H1 (cell line): ENCODE results near the gene BICDL1. TPM values are rescaled to one million over a fixed set of nuclear protein-coding genes. Genes with fewer than 3 reads are reported as not detected.

Experiments used
- CTCF ChIA-PET: fragments of 300-600 bp; sonication (Branson Sonifier 250); formaldehyde crosslinking; loops from one replicate; lab custom pipeline; 2021; ENCODE audit not compliant: partially characterized antibody; lab: Charles Lee
- POLR2A ChIA-PET: fragments of 300-600 bp; sonication (Branson Sonifier 250); formaldehyde crosslinking; loops from one replicate; lab custom pipeline; 2021; ENCODE audit warnings: inconsistent platforms; ENCODE audit not compliant: partially characterized antibody; lab: Charles Lee
- DNase-seq, 2 experiments: peaks; one replicate each; pipeline versions ENCODE4 v3.0.0 to v3.0.0-alpha.2; 2010 to 2022; ENCODE audit warnings: low spot score in 2 of 2, low read depth in 1 of 2, mixed read lengths in 1 of 2
- FAIRE-seq: peaks from 2 replicates; lab custom pipeline; 2011; peaks lifted over from hg19 to GRCh38; lab: Jason Lieb, UNC
- H2AFZ ChIP-seq: 2 replicates; pipeline ENCODE4 v1.8.1; 2012; ENCODE audit warnings: low read length, inconsistent platforms
- H2AK5ac ChIP-seq: 2 replicates; pipeline ENCODE4 v1.6.1; 2013; ENCODE audit warnings: low read depth, low read length
- H2BK120ac ChIP-seq: replicated peaks from 2 replicates; pipeline ENCODE3; 2013; ENCODE audit warnings: low read depth, low read length, inconsistent platforms
- H2BK12ac ChIP-seq: 2 replicates; pipeline ENCODE4 v1.6.1; 2013; ENCODE audit warnings: low read depth, low read length
- H2BK15ac ChIP-seq: 2 replicates; pipeline ENCODE4 v1.6.1; 2013; ENCODE audit warnings: low read length
- H2BK20ac ChIP-seq: 2 replicates; pipeline ENCODE4 v1.6.1; 2013; ENCODE audit warnings: low read length
- H2BK5ac ChIP-seq: 2 replicates; pipeline ENCODE4 v1.6.1; 2013; ENCODE audit warnings: low read depth, low read length
- H3K14ac ChIP-seq: 2 replicates; pipeline ENCODE4 v1.6.1; 2013; ENCODE audit warnings: inconsistent platforms; ENCODE audit not compliant: insufficient read length
- H3K18ac ChIP-seq: 2 replicates; pipeline ENCODE4 v1.6.1; 2013; ENCODE audit warnings: low read length; ENCODE audit errors: extremely low read depth
- H3K23ac ChIP-seq: 2 replicates; pipeline ENCODE4 v1.6.1; 2013; ENCODE audit warnings: inconsistent platforms; ENCODE audit not compliant: insufficient read length
- H3K23me2 ChIP-seq: 2 replicates; pipeline ENCODE4 v1.6.1; 2013; ENCODE audit warnings: low read depth, low read length
- H3K27ac ChIP-seq: 2 replicates; pipeline ENCODE4 v1.6.1; 2011; ENCODE audit warnings: low read depth, low read length, inconsistent platforms
- H3K27me3 ChIP-seq, 4 experiments: replicated peaks in 1 of 4; 1 replicate in 1 of 4; 2 replicates in 3 of 4; pipeline versions ENCODE4 v1.6.1 to v1.8.1; 2011 to 2013; ENCODE audit warnings: low read length in 3 of 4, mild to moderate bottlenecking in 3 of 4, inconsistent platforms in 2 of 4, mixed read lengths in 2 of 4, moderate library complexity in 1 of 4; ENCODE audit not compliant: control insufficient read depth in 3 of 4, insufficient read depth in 3 of 4; ENCODE audit errors: extremely low read depth in 1 of 4
- H3K36me3 ChIP-seq, 4 experiments: 2 replicates each; pipeline versions ENCODE4 v1.6.1 to v1.8.1; 2011 to 2013; ENCODE audit warnings: mild to moderate bottlenecking in 4 of 4, low read length in 3 of 4, moderate library complexity in 2 of 4, control low read depth in 1 of 4, inconsistent platforms in 1 of 4; ENCODE audit not compliant: insufficient read depth in 4 of 4, control insufficient read depth in 2 of 4
- H3K4ac ChIP-seq: replicated peaks from 2 replicates; pipeline ENCODE3; 2013; ENCODE audit warnings: low read length, low read depth, mixed read lengths, inconsistent platforms; ENCODE audit not compliant: insufficient read length
- H3K4me1 ChIP-seq, 4 experiments: replicated peaks in 1 of 4; 1 replicate in 1 of 4; 2 replicates in 3 of 4; pipeline versions ENCODE4 v1.6.1 to v1.8.1; 2011 to 2013; ENCODE audit warnings: low read length in 3 of 4, inconsistent platforms in 2 of 4, mixed read lengths in 1 of 4; ENCODE audit not compliant: insufficient read depth in 4 of 4, control insufficient read depth in 3 of 4
- H3K4me2 ChIP-seq, 2 experiments: 2 replicates each; pipeline versions ENCODE4 v1.6.1 to v1.8.1; 2011 to 2013; ENCODE audit warnings: low read depth in 2 of 2, low read length in 2 of 2, control low read depth in 1 of 2, inconsistent platforms in 1 of 2, mild to moderate bottlenecking in 1 of 2; ENCODE audit not compliant: insufficient read depth in 1 of 2
- H3K4me3 ChIP-seq, 4 experiments: fragments of 200-600, 300-600 bp in 1 of 4; sonication (generic), shearing (Covaris generic), sonication (Bioruptor Twin) in 1 of 4; 2 replicates each; pipeline versions ENCODE4 v1.5.1 to v1.8.1; 2011 to 2016; ENCODE audit warnings: low read length in 4 of 4, low read depth in 3 of 4, control low read depth in 2 of 4, inconsistent platforms in 2 of 4, mild to moderate bottlenecking in 2 of 4, mixed read lengths in 1 of 4, moderate library complexity in 1 of 4; ENCODE audit not compliant: insufficient read depth in 2 of 4; ENCODE audit errors: extremely low read depth in 1 of 4
- H3K56ac ChIP-seq: replicated peaks from 2 replicates; pipeline ENCODE3; 2013; ENCODE audit warnings: low read depth, mild to moderate bottlenecking, mixed read lengths, low read length, inconsistent platforms; ENCODE audit not compliant: insufficient read length
- H3K79me1 ChIP-seq: 2 replicates; pipeline ENCODE4 v1.6.1; 2013; ENCODE audit warnings: low read depth, low read length, control low read depth
- H3K79me2 ChIP-seq, 2 experiments: 2 replicates each; pipeline versions ENCODE4 v1.6.1 to v1.8.1; 2012 to 2013; ENCODE audit warnings: low read length in 2 of 2, mild to moderate bottlenecking in 2 of 2, inconsistent platforms in 1 of 2; ENCODE audit not compliant: insufficient read depth in 2 of 2, control insufficient read depth in 1 of 2
- H3K9ac ChIP-seq, 4 experiments: replicated peaks in 1 of 4; 1 replicate in 1 of 4; 2 replicates in 3 of 4; pipeline versions ENCODE4 v1.6.1 to v1.8.1; 2011 to 2013; ENCODE audit warnings: low read depth in 3 of 4, low read length in 3 of 4, control low read depth in 2 of 4, mild to moderate bottlenecking in 2 of 4, moderate library complexity in 2 of 4, inconsistent platforms in 1 of 4; ENCODE audit errors: extremely low read depth in 1 of 4
- H3K9me3 ChIP-seq, 2 experiments: 2 replicates each; pipeline versions ENCODE4 v1.6.1 to v1.8.1; 2012 to 2013; ENCODE audit warnings: mild to moderate bottlenecking in 2 of 2, moderate library complexity in 2 of 2, control low read depth in 1 of 2, inconsistent platforms in 1 of 2, low read depth in 1 of 2, low read length in 1 of 2, mixed read lengths in 1 of 2; ENCODE audit not compliant: insufficient read depth in 2 of 2
- H4K20me1 ChIP-seq, 2 experiments: replicated peaks in 1 of 2; 2 replicates each; pipeline versions ENCODE3 to v1.8.1; 2011 to 2013; ENCODE audit warnings: inconsistent platforms in 2 of 2, low read length in 2 of 2, mild to moderate bottlenecking in 1 of 2; ENCODE audit not compliant: insufficient read depth in 2 of 2, control insufficient read depth in 1 of 2
- H4K5ac ChIP-seq: 2 replicates; pipeline ENCODE4 v1.6.1; 2013; ENCODE audit warnings: low read length, low read depth, mixed read lengths, inconsistent platforms; ENCODE audit not compliant: insufficient read length
- H4K8ac ChIP-seq: 2 replicates; pipeline ENCODE4 v1.8.0; 2013; ENCODE audit warnings: mild to moderate bottlenecking, moderate library complexity, low read length, inconsistent platforms; ENCODE audit not compliant: insufficient read depth; ENCODE audit errors: extremely low read depth
- H4K91ac ChIP-seq: replicated peaks from 2 replicates; pipeline ENCODE3; 2013; ENCODE audit warnings: low read length, mixed read lengths, inconsistent platforms; ENCODE audit not compliant: insufficient read length
- ASH2L ChIP-seq: fragments of 200-600, 300-600 bp; sonication (generic); IDR thresholded peaks from one replicate; pipeline ENCODE4 v1.7.1; 2017; ENCODE audit warnings: low read length
- BACH1 ChIP-seq: IDR thresholded peaks from 2 replicates; pipeline ENCODE4 v1.6.1; 2012; ENCODE audit warnings: low read length, improper control_type of control experiment
- POLR2AphosphoS5 ChIP-seq: IDR thresholded peaks from 2 replicates; pipeline ENCODE4 v1.6.1; 2011; ENCODE audit warnings: low read depth, low read length
- POU5F1 ChIP-seq: IDR thresholded peaks from 2 replicates; pipeline ENCODE4 v1.6.1; 2011; ENCODE audit warnings: low read depth, mild to moderate bottlenecking, low read length, moderate library complexity
- RNF2 ChIP-seq: fragments of 200-900, 300-1000 bp; sonication (generic); IDR thresholded peaks from 2 replicates; pipeline ENCODE4 v1.7.1; 2016; ENCODE audit warnings: borderline replicate concordance, low read depth, mild to moderate bottlenecking, antibody characterized with exemption, low read length; ENCODE audit not compliant: poor library complexity, severe bottlenecking; ENCODE audit errors: missing control alignments
- TAF7 ChIP-seq: optimal IDR thresholded peaks from 2 replicates; pipeline ENCODE3; 2011; ENCODE audit warnings: low read depth, mild to moderate bottlenecking, inconsistent platforms, low read length, moderate library complexity, borderline replicate concordance
- WGBS, 2 experiments: shearing (Covaris generic) in 1 of 2; methylation state at CpG; one replicate each; pipeline versions ENCODE4 v1.1.6 to v1.1.7; 2013 to 2015; ENCODE audit warnings: low lambda C conversion rate in 2 of 2, mixed read lengths in 2 of 2, inconsistent platforms in 1 of 2, low coverage in 1 of 2, missing lambda C conversion rate in 1 of 2; ENCODE audit not compliant: insufficient replicate concordance in 2 of 2, insufficient coverage in 1 of 2, insufficient read length in 1 of 2; ENCODE audit errors: extremely low coverage in 1 of 2, missing lambda C conversion rate in 1 of 2; 5-methylcytosine and 5-hydroxymethylcytosine counted together
- polyA plus RNA-seq, 7 experiments: library from polyadenylated mRNA; depleted of rRNA in 3 of 7; stranded (reverse) in 5 of 7; unstranded in 2 of 7; fragments of >200 nt in 5 of 7; fragments of 200-250 nt in 2 of 7; gene quantifications; 1 replicate in 5 of 7; 2 replicates in 1 of 7; 4 replicates in 1 of 7; pipeline versions ENCODE4 v1.2.1 to v1.2.3, GENCODE V29; 2011 to 2013; ENCODE audit warnings: missing spikeins in 2 of 7, mixed read lengths in 2 of 7
- total RNA-seq: library from RNA; stranded (reverse); fragmentation: NEBNext Ultra II Directional; extraction: Animal tissue kit (Norgen Biotek cat#: 25700); gene quantifications from 2 replicates; pipeline ENCODE4 v1.2.1, GENCODE V29; 2021
- TF ChIP-seq, protein P1 (sequence below): IDR thresholded peaks from 2 replicates; pipeline ENCODE4 v1.6.1; 2011; ENCODE audit warnings: low read length, improper control_type of control experiment

BICDL1 gene
- total and polyA plus RNA-seq, 2 of the 8 experiments (the other 6 are each of a cell fraction or from before 2014, with no cell fraction given), result 17.2 to 25.9 TPM

DNA sequence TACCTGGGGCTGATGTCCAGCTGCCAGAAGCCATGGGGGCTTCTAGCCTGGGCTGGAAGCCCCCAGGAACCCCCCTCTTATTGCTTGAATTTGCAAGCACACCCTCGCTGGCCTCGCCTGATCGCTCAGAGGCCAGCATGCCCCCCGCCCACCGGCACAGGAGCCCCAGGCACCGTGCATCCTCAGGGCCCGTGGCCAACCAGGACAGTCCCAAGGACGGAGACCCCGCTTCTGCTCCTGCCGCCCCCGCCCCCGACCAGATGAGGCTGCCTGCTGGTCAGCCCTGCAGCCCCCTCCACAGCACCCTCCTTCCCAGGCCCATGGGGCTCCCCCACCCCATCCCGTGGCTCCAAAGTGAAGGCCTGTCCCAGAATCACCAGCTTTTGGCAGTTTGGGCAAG, 106.3 kb downstream of the BICDL1 start:
- Histone ChIP-seq H3K4ac (no peak overlapping the region), H3K27me3 (no peaks in the 10 kb centered on the region), H3K79me2 (peaks cover 0 to 9% of the 10 kb centered on the region in 2 experiments; a peak in 2 of 4 replicates), H4K8ac (no peak overlapping the region), H4K5ac (no peak overlapping the region), H3K4me3 (no peak overlapping the region), H3K9me3 (no peaks in the 10 kb centered on the region), H3K36me3 (peaks cover 0 to 12% (median 8%) of the 10 kb centered on the region in 4 experiments; a peak in 6 of 8 replicates), H2BK20ac (no peak overlapping the region), H4K20me1 (peaks cover 3 to 11% of the 10 kb centered on the region in 2 experiments), H3K23me2 (no peaks in the 10 kb centered on the region), H2AFZ (no peak overlapping the region), H3K9ac (no peak overlapping the region), H3K14ac (no peak overlapping the region), H2BK12ac (no peak overlapping the region), H3K18ac (no peak overlapping the region), H2AK5ac (no peak overlapping the region), H2BK120ac (no peak overlapping the region), H2BK5ac (0 out of 2 replicates have a peak overlapping the region, but pooled peaks have one; percentile 30), H2BK15ac (no peak overlapping the region), H3K23ac (no peak overlapping the region), H3K79me1 (0 out of 2 replicates have a peak, but pooled peaks cover 3% of the 10 kb centered on the region), H3K4me2 (no peak overlapping the region), H4K91ac (no peak overlapping the region), H3K4me1 (peaks cover 6 to 36% (median 28%) of the 10 kb centered on the region in 4 experiments), H3K56ac (no peak overlapping the region), H3K27ac (no peak overlapping the region)
- DNase-seq (no peak), FAIRE-seq (no peak)
- 94% methylated on average over 11 of the region's 13 CpGs; no CpG with 5 or more reads in 1 of the 2 experiments for WGBS, 2 experiments
- POLR2A ChIA-PET, result interaction anchor here (0.5 to 11.7 kb wide), 7 partner anchors 8 to 150 kb away, joined by 3 to 96 read pairs (median 4); partner anchors contain the start of gene RAB35
- TF ChIP-seq TAF7, result no peak
- no peak for TF ChIP-seq POLR2AphosphoS5
- no peak for TF ChIP-seq POU5F1
- TF ChIP-seq BACH1, result no peak
- TF ChIP-seq, protein P1, sequence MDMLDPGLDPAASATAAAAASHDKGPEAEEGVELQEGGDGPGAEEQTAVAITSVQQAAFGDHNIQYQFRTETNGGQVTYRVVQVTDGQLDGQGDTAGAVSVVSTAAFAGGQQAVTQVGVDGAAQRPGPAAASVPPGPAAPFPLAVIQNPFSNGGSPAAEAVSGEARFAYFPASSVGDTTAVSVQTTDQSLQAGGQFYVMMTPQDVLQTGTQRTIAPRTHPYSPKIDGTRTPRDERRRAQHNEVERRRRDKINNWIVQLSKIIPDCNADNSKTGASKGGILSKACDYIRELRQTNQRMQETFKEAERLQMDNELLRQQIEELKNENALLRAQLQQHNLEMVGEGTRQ, result no peak
- TF ChIP-seq RNF2, result no peak
- no peak for TF ChIP-seq ASH2L
- CTCF ChIA-PET, result interaction anchor here (0.6 kb wide), 1 partner anchor 17 kb away, joined by 3 read pairs; no protein-coding TSS in a partner anchor
